Lower leg skin (tissue), 3 donors: ENCODE results near the gene PDE4A.

Experiments
- CTCF ChIP-seq, 3 donors: fragments of 450-650 bp; IDR thresholded peaks; one replicate each; pipeline ENCODE4 v1.5.1; 2016; ENCODE audit warnings: antibody characterized with exemption in 3 of 3, mild to moderate bottlenecking in 3 of 3, moderate library complexity in 2 of 3
- POLR2A ChIP-seq, 2 donors: fragments of 450-650 bp; IDR thresholded peaks; one replicate each; pipeline ENCODE4 v1.6.1; 2016 to 2017; ENCODE audit warnings: antibody characterized with exemption in 2 of 2, mild to moderate bottlenecking in 1 of 2, moderate library complexity in 1 of 2

GRCh38 chr19:10406191-10406590 lies 14.1 kb upstream of the PDE4A start:
- TF ChIP-seq POLR2A (IDR thresholded peaks at IDR 0.05), result no peak
- TF ChIP-seq CTCF (IDR thresholded peaks at IDR 0.05), result no peak
